ENCODE measurements around the gene GINS1.

- TF ChIP-seq, protein P1, sequence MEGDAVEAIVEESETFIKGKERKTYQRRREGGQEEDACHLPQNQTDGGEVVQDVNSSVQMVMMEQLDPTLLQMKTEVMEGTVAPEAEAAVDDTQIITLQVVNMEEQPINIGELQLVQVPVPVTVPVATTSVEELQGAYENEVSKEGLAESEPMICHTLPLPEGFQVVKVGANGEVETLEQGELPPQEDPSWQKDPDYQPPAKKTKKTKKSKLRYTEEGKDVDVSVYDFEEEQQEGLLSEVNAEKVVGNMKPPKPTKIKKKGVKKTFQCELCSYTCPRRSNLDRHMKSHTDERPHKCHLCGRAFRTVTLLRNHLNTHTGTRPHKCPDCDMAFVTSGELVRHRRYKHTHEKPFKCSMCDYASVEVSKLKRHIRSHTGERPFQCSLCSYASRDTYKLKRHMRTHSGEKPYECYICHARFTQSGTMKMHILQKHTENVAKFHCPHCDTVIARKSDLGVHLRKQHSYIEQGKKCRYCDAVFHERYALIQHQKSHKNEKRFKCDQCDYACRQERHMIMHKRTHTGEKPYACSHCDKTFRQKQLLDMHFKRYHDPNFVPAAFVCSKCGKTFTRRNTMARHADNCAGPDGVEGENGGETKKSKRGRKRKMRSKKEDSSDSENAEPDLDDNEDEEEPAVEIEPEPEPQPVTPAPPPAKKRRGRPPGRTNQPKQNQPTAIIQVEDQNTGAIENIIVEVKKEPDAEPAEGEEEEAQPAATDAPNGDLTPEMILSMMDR (IDR thresholded peaks at IDR 0.05) = no peak
- TF ChIP-seq EZH2 (IDR thresholded peaks at IDR 0.05; ENCODE audit: borderline replicate concordance, insufficient read depth, low read depth, low read length, poor library complexity, severe bottlenecking) = no peak
Measured at GRCh38 chr20:25452333-25452732, 44.9 kb downstream of the GINS1 start.

Measured in B cell (primary cell).